ENCODE measurements around the gene MLF2. TPM values are rescaled to one million over a fixed set of nuclear protein-coding genes. Genes with fewer than 3 reads are reported as not detected.

The MLF2 gene
- total RNA-seq, 4 donors from 2014 or later: 127 to 150 (median 129) TPM

- DNase-seq (ENCODE audit: low spot score) (no peak), ATAC-seq (ENCODE audit: low FRiP score) (no peak)
- peak in 1 of 3 donors; percentile 97 for TF ChIP-seq CTCF (IDR thresholded peaks at IDR 0.05)
Measured at GRCh38 chr12:6753772-6754356, 923 bp upstream of the MLF2 start.

- DNase-seq (ENCODE audit: low spot score) (no peak), ATAC-seq (ENCODE audit: low FRiP score) (peak; percentile 31)
Measured at GRCh38 chr12:6752167-6752920, 597 bp downstream of the MLF2 start.

GRCh38 chr12:6751767-6752166, 1.2 kb downstream of the MLF2 start:
- no peak for TF ChIP-seq CTCF (IDR thresholded peaks at IDR 0.05)
- no peak for DNase-seq (ENCODE audit: low spot score)
- ATAC-seq (ENCODE audit: low FRiP score): no peak

More at GRCh38 chr12:6752167-6752920, 597 bp downstream of the MLF2 start:
- TF ChIP-seq CTCF (IDR thresholded peaks at IDR 0.05): no peak

- no peak for TF ChIP-seq CTCF (IDR thresholded peaks at IDR 0.05)
- ATAC-seq (ENCODE audit: low FRiP score) (no peak), DNase-seq (ENCODE audit: low spot score) (no peak)
Measured at GRCh38 chr12:6750506-6750905, 2.4 kb downstream of the MLF2 start.

- no peak for TF ChIP-seq CTCF (IDR thresholded peaks at IDR 0.05)
- ATAC-seq (ENCODE audit: low FRiP score) (no peak), DNase-seq (ENCODE audit: low spot score) (no peak)
Measured at GRCh38 chr12:6748761-6749160, 4.2 kb downstream of the MLF2 start.

- TF ChIP-seq CTCF (IDR thresholded peaks at IDR 0.05): no peak
- DNase-seq (ENCODE audit: low spot score) (no peak), ATAC-seq (ENCODE audit: low FRiP score) (no peak)
Measured at GRCh38 chr12:6747216-6747615, 5.7 kb downstream of the MLF2 start.

Data from omental fat pad (tissue), 4 donors.